GM18867 (cell line): ENCODE results near the gene ATG14.

Experiments
- ATAC-seq: cut with Tn5 transposase; IDR thresholded peaks from one replicate; pipeline ENCODE4 v1.9.1; 2021; ENCODE audit warnings: mild to moderate bottlenecking, moderate library complexity; ENCODE audit not compliant: unreplicated experiment

Gene ATG14

DNA sequence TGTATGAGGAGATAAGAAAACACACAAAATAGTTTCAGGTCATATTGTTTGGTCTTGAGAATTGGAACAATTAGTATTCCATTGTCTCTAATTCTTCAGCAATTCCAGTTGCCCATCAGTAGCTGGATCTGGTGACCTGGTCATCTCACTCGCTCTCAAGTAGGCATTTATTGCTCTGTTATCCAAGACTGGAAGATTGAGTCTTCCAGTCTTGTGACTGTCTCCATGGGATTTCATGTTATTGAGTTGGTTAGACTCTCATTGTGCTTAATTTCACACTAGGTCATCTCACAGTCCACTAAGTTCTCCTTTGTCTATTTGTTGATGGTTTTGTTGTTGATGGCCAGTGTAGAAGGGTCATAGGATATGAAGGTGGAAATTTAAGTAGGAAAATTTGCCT, 92.9 kb downstream of the ATG14 start:
- ATAC-seq, result no peak

GRCh38 chr14:55317542-55318306, 93.9 kb downstream of the ATG14 start:
- ATAC-seq, result no peak

- no peak for ATAC-seq
These were observed 95.1 kb downstream of the ATG14 start for GRCh38 chr14:55316564-55316963.
